GM23248 (cell line): ENCODE data around the gene TMEM236.

ENCODE experiments used
- EZH2 ChIP-seq: fragments of 200-600 bp; sonication (generic); IDR thresholded peaks from 2 replicates; pipeline ENCODE4 v1.6.1; 2018; ENCODE audit warnings: antibody characterized with exemption, mild to moderate bottlenecking; ENCODE audit not compliant: insufficient read depth, poor library complexity, severe bottlenecking
- EZH2phosphoT487 ChIP-seq: fragments of 200-600 bp; sonication (generic); IDR thresholded peaks from 2 replicates; pipeline ENCODE4 v1.6.1; 2018; ENCODE audit warnings: antibody characterized with exemption, moderate library complexity, mild to moderate bottlenecking, low read depth; ENCODE audit not compliant: insufficient read depth

DNA sequence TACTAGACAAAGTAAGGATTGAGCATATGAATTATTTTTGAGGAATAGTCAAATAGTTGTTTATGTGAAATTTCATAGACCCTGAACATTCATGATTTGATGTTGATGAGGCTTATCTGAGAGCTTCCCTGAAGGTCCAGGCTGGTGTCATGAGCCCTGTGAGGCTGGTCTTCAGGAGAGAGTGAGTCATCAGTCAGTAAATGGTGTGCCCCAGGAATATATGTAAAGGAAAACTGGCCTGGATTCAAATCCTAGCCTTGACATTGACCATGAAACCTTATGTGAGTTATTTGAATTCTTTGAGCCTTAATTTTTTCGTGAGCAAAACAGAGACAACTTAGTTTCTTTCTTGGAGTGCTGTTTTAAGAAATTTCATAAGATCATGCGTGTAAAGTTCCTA is 6.2 kb downstream of the TMEM236 start:
- TF ChIP-seq EZH2phosphoT487: no peak
- TF ChIP-seq EZH2: no peak
